ENCODE measurements around the gene PDCD1LG2.

PDCD1LG2 gene

GRCh38 chr9:5516453-5517220 is 6.3 kb downstream of the PDCD1LG2 start:
- no peak for DNase-seq (ENCODE audit: low read depth, low spot score)
- H3K4me3 ChIP-seq (ENCODE audit: low read depth, low read length), result no peak overlapping the region
- no peak for TF ChIP-seq CTCF (IDR thresholded peaks at IDR 0.05; ENCODE audit: insufficient read depth, low read length, missing control alignments)
- ChIA-PET CTCF (interaction anchor here (1.7 kb wide), 1 partner anchor 73 kb away, joined by 4 read pairs; no protein-coding TSS in a partner anchor), POLR2A (no interaction called here)

DNA sequence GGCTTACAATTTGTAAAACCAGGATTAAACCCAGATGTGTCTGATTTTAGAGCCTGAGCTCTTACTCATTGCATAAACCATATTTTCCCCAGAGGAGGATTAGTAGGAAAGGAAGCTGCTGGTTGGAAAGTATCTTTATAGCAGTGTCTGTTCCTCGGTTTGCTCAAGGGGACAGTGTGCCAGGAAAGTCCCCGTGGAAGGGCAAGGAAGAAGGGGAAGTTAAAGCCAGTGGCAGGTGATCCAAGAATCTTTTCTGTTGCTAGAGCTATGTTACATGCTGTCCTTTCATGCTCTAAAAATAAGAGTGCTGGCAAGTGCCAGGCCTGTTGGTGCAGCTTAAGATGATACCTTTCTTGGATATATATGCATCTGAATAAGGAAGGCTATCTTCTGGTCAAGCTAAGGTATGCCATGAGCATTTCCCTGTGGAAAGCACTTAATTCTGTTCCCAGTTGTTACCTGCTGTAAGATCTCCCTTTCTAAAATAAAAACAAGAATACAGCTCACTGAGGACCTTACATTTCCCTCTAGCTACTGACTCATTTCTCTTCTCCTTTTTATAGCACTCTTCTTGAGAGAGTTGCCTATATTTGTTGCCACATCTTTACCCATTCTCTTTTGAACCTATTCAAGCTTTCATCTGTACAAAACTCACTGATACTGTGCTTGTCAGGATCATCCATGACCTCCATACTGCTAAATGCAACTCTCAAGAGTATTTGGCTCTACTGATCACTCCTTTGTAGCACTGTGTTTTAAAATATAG is 8.0 kb downstream of the PDCD1LG2 start:
- no peak for DNase-seq (ENCODE audit: low read depth, low spot score)
- no peak for TF ChIP-seq CTCF (IDR thresholded peaks at IDR 0.05; ENCODE audit: insufficient read depth, low read length, missing control alignments)
- ChIA-PET POLR2A (interaction anchor here (0.6 to 1.2 kb wide), 5 partner anchors 25 to 111 kb away, joined by 3 to 7 read pairs (median 3); partner anchors contain the start of gene RIC1), CTCF (interaction anchor here (1.1 to 1.7 kb wide), 5 partner anchors 41 to 332 kb away, joined by 3 to 5 read pairs (median 3); partner anchors contain the start of gene CD274)
- no peak overlapping the region for H3K4me3 ChIP-seq (ENCODE audit: low read depth, low read length)

GRCh38 chr9:5518937-5519319 is 8.6 kb downstream of the PDCD1LG2 start:
- no peak for TF ChIP-seq CTCF (IDR thresholded peaks at IDR 0.05; ENCODE audit: insufficient read depth, low read length, missing control alignments)
- no peak overlapping the region for H3K4me3 ChIP-seq (ENCODE audit: low read depth, low read length)
- POLR2A ChIA-PET, result interaction anchor here (1.2 kb wide), 2 partner anchors 34 to 65 kb away, joined by 3 to 7 read pairs; no protein-coding TSS in a partner anchor
- DNase-seq (ENCODE audit: low read depth, low spot score), result no peak
- CTCF ChIA-PET, result interaction anchor here (1.1 to 1.4 kb wide), 3 partner anchors 40 to 333 kb away, joined by 3 read pairs; no protein-coding TSS in a partner anchor

DNA sequence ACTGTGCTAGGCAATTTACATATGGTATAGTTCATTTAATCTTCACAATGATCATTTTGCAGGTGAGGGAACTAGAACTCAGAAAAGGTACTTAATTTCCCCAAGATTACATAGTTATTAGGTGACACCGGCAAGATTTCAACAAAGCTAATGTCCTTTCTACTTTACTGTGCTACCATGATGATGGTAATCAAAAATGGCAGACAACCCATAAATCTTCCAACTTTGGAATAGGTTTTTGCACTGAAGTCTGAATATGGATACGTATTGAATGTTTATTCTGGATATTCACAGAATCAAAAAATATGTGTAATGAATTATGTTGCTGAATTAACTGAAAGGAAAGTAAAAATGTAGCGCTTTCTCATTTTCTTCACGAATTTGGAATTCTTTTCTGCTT is 13.8 kb downstream of the PDCD1LG2 start:
- CTCF ChIA-PET, result no interaction called here

GRCh38 chr9:5529683-5530221 is 19.4 kb downstream of the PDCD1LG2 start:
- ChIA-PET CTCF (interaction anchor here (2.6 kb wide), 1 partner anchor 60 kb away, joined by 8 read pairs; no protein-coding TSS in a partner anchor), POLR2A (interaction anchor here (1.1 kb wide), 1 partner anchor 80 kb away, joined by 3 read pairs; the partner anchor contains the start of gene CD274)
- no peak overlapping the region for H3K4me3 ChIP-seq (ENCODE audit: low read depth, low read length)
- TF ChIP-seq CTCF (IDR thresholded peaks at IDR 0.05; ENCODE audit: insufficient read depth, low read length, missing control alignments), result no peak
- DNase-seq (ENCODE audit: low read depth, low spot score), result no peak

More for the DNA sequence above, 13.8 kb downstream of the PDCD1LG2 start:
- TF ChIP-seq CTCF (IDR thresholded peaks at IDR 0.05; ENCODE audit: insufficient read depth, low read length, missing control alignments), result no peak
- no peak for DNase-seq (ENCODE audit: low read depth, low spot score)
- POLR2A ChIA-PET, result no interaction called here
- H3K4me3 ChIP-seq (ENCODE audit: low read depth, low read length), result no peak overlapping the region

All from AG04449 (cell line).